Measurements from ENCODE around the gene TSPAN31. TPM values are rescaled to one million over a fixed set of nuclear protein-coding genes. Genes with fewer than 3 reads are reported as not detected.

Gene TSPAN31
- total RNA-seq, 4 donors from 2014 or later: 29.8 to 54.7 (median 36.8) TPM

GRCh38 chr12:57753756-57754337, 9.0 kb downstream of the TSPAN31 start:
- Histone ChIP-seq H3K4me1 (peaks cover 52% of the 10 kb centered on the region), H3K9me3 (no peaks in the 10 kb centered on the region), H3K27me3 (no peaks in the 10 kb centered on the region), H3K36me3 (peaks cover 20% of the 10 kb centered on the region), H3K4me3 (no peak overlapping the region), H3K27ac (no peak overlapping the region)
- TF ChIP-seq POLR2A (IDR thresholded peaks at IDR 0.05) (no peak), POLR2AphosphoS5 (IDR thresholded peaks at IDR 0.05) (no peak), EP300 (IDR thresholded peaks at IDR 0.05) (no peak)
- TF ChIP-seq, protein P1, sequence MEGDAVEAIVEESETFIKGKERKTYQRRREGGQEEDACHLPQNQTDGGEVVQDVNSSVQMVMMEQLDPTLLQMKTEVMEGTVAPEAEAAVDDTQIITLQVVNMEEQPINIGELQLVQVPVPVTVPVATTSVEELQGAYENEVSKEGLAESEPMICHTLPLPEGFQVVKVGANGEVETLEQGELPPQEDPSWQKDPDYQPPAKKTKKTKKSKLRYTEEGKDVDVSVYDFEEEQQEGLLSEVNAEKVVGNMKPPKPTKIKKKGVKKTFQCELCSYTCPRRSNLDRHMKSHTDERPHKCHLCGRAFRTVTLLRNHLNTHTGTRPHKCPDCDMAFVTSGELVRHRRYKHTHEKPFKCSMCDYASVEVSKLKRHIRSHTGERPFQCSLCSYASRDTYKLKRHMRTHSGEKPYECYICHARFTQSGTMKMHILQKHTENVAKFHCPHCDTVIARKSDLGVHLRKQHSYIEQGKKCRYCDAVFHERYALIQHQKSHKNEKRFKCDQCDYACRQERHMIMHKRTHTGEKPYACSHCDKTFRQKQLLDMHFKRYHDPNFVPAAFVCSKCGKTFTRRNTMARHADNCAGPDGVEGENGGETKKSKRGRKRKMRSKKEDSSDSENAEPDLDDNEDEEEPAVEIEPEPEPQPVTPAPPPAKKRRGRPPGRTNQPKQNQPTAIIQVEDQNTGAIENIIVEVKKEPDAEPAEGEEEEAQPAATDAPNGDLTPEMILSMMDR (IDR thresholded peaks at IDR 0.05): no peak
- peak in 1 of 2 donors; percentile 34 for DNase-seq (ENCODE audit: low spot score in 2 of 2)
- 22% methylated on average over 1 of the region's 1 CpG for WGBS

GRCh38 chr12:57754411-57755193, 9.8 kb downstream of the TSPAN31 start, which contains the start of gene MARCHF9:
Gene MARCHF9 (plus strand): TSS chr12:57755103. CDS start chr12:57755529, 426 bp downstream.
- Histone ChIP-seq H3K4me1 (peaks cover 52% of the 10 kb centered on the region), H3K27me3 (no peaks in the 10 kb centered on the region), H3K27ac (peak within 1 kb of the TSS; percentile 63), H3K4me3 (peak within 1 kb of the TSS; percentile 85), H3K9me3 (no peaks in the 10 kb centered on the region), H3K36me3 (peaks cover 19% of the 10 kb centered on the region)
- peak in 1 of 2 donors; percentile 87 for DNase-seq (ENCODE audit: low spot score in 2 of 2)
- no peak for TF ChIP-seq EP300 (IDR thresholded peaks at IDR 0.05)
- TF ChIP-seq POLR2AphosphoS5 (IDR thresholded peaks at IDR 0.05): no peak
- TF ChIP-seq POLR2A (IDR thresholded peaks at IDR 0.05): no peak
- TF ChIP-seq, protein P1 (IDR thresholded peaks at IDR 0.05): no peak
- WGBS: under 1% methylated on average over 14 of the region's 41 CpGs

DNA sequence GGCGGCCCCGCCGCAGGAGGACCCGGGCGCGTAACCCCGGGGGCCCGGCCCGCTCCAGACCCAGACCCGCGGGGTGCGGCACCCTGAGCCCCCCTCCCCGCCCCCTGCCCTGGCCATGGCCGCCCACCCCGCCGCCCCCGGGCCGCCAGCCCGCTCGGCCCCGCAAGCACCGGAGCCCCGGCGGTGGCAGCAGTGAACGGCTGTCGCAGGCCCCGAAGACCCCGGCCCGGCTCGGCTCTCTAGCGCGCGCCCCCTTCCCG, 10.3 kb downstream of the TSPAN31 start:
- H3K4me1 ChIP-seq: peaks cover 52% of the 10 kb centered on the region
- no peak for TF ChIP-seq POLR2AphosphoS5 (IDR thresholded peaks at IDR 0.05)
- TF ChIP-seq POLR2A (IDR thresholded peaks at IDR 0.05): no peak
- TF ChIP-seq EP300 (IDR thresholded peaks at IDR 0.05): no peak
- TF ChIP-seq, protein P1 (IDR thresholded peaks at IDR 0.05): no peak
- no CpG with 5 or more reads among the region's 34 CpGs for WGBS
- peak overlapping the region; percentile 85 for H3K4me3 ChIP-seq
- H3K36me3 ChIP-seq: peaks cover 19% of the 10 kb centered on the region
- no peak for DNase-seq (ENCODE audit: low spot score in 2 of 2)
- H3K27me3 ChIP-seq: no peaks in the 10 kb centered on the region
- peak overlapping the region; percentile 63 for H3K27ac ChIP-seq
- H3K9me3 ChIP-seq: no peaks in the 10 kb centered on the region

DNA sequence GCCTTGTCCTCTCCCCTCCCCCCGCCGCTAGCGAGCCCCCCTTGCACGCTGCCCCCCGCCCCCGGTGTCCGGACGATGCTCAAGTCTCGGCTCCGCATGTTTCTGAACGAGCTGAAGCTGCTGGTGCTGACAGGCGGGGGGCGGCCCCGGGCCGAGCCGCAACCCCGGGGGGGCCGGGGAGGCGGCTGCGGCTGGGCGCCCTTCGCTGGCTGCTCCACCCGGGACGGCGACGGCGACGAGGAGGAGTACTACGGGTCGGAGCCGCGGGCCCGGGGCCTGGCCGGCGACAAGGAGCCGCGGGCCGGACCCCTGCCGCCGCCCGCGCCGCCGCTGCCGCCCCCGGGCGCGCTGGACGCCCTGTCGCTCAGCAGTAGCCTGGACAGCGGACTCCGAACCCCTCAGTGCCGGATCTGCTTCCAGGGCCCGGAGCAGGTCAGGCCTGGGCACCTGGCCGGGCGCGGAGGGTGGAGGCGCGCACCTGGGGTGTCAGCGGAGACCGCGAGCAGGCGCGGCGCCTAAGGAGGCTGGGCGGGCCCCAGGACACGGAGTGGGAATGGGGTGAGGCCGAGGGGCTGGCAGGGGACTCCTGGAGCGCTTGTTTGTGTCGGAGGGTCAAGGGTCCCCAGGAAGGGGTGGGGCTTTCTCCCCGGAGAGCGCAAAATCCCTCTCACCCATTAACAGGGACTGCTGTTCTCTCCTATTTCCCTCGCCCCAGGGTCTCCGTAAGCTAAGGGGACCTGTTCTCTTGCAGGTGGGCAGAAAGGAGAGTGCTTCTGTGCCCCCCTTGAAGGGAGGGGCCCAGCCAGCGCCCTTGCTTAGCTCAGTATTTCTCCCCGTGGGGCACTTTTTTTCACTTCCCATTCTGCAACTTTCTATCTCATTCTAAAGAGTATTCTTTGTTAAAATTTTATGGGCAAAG, 10.9 kb downstream of the TSPAN31 start:
- peak in 1 of 2 donors; percentile 77 for DNase-seq (ENCODE audit: low spot score in 2 of 2)
- Histone ChIP-seq H3K36me3 (peaks cover 16% of the 10 kb centered on the region), H3K27me3 (no peaks in the 10 kb centered on the region), H3K4me3 (peak overlapping the region; percentile 85), H3K4me1 (peaks cover 50% of the 10 kb centered on the region), H3K27ac (peak overlapping the region; percentile 63), H3K9me3 (no peaks in the 10 kb centered on the region)
- TF ChIP-seq, protein P1 (IDR thresholded peaks at IDR 0.05): no peak
- TF ChIP-seq EP300 (IDR thresholded peaks at IDR 0.05): no peak
- no peak for TF ChIP-seq POLR2AphosphoS5 (IDR thresholded peaks at IDR 0.05)
- no peak for TF ChIP-seq POLR2A (IDR thresholded peaks at IDR 0.05)
- WGBS: 10% methylated on average over 9 of the region's 76 CpGs

Measured in suprapubic skin (tissue), 4 donors.